ENCODE measurements around the gene GSTM3.
A peak's percentile ranks its signal among the peaks of the same experiment; 100 is the strongest.

The GSTM3 gene

GRCh38 chr1:109740615-109741373 is at the start of gene GSTM3:
Gene GSTM3, minus strand, starts transcription at chr1:109741038. Its CDS starts 751 bp downstream, at chr1:109740287.
- TF ChIP-seq CTCF (IDR thresholded peaks at IDR 0.05; ENCODE audit: low read length) = no peak
- TF ChIP-seq EZH2 (optimal IDR thresholded peaks at IDR 0.05; ENCODE audit: low read depth, low read length) = no peak
- TF ChIP-seq EZH2phosphoT487 (IDR thresholded peaks at IDR 0.05; ENCODE audit: low read length) = no peak
- no peaks in the 10 kb centered on the region for H4K20me1 ChIP-seq (ENCODE audit: insufficient read depth, low read length)
- H3K9me2 ChIP-seq (replicated peaks; ENCODE audit: insufficient read depth, low read length) = no peaks in the 10 kb centered on the region
- H3K4me3 ChIP-seq (ENCODE audit: low read length) = peak within 1 kb of the TSS; percentile 56
- no peaks in the 10 kb centered on the region for H3K4me1 ChIP-seq (ENCODE audit: low read length)
- H3K9me3 ChIP-seq (replicated peaks; ENCODE audit: insufficient read depth, low read length) = no peaks in the 10 kb centered on the region
- H3K36me3 ChIP-seq (replicated peaks; ENCODE audit: insufficient read depth, low read length) = no peaks in the 10 kb centered on the region
- H3F3A ChIP-seq (ENCODE audit: insufficient read depth, low read length) = no peaks in the 10 kb centered on the region
- no peak for DNase-seq
- peak within 1 kb of the TSS; percentile 66 for H3K4me2 ChIP-seq (ENCODE audit: low read depth, low read length)
- H2AFZ ChIP-seq (ENCODE audit: low read length) = peak within 1 kb of the TSS; percentile 90
- no peak within 1 kb of the TSS for H3K27ac ChIP-seq (ENCODE audit: low read length)
- H3K9ac ChIP-seq (ENCODE audit: low read length) = peak within 1 kb of the TSS; percentile 21; the same call in 1 of the 2 replicates
- no peaks in the 10 kb centered on the region for H3K79me2 ChIP-seq (ENCODE audit: low read length)
- H3K27me3 ChIP-seq (replicated peaks; ENCODE audit: insufficient read depth, low read length) = no peaks in the 10 kb centered on the region

- Histone ChIP-seq H2AFZ (ENCODE audit: low read length) (no peak overlapping the region), H3K27ac (ENCODE audit: low read length) (no peak overlapping the region)
These were observed 49.5 kb upstream of the GSTM3 start for GRCh38 chr1:109790329-109790728.

GRCh38 chr1:109789551-109790180 is 48.8 kb upstream of the GSTM3 start:
- no peaks in the 10 kb centered on the region for H3K9me3 ChIP-seq (replicated peaks; ENCODE audit: insufficient read depth, low read length)
- no peak overlapping the region for H3K4me3 ChIP-seq (ENCODE audit: low read length)
- no peaks in the 10 kb centered on the region for H3K9me2 ChIP-seq (replicated peaks; ENCODE audit: insufficient read depth, low read length)
- H3K79me2 ChIP-seq (ENCODE audit: low read length) = no peaks in the 10 kb centered on the region
- DNase-seq = no peak
- no peaks in the 10 kb centered on the region for H3F3A ChIP-seq (ENCODE audit: insufficient read depth, low read length)
- H3K4me2 ChIP-seq (ENCODE audit: low read depth, low read length) = peak overlapping the region; percentile 18; the same call in 1 of the 2 replicates
- no peaks in the 10 kb centered on the region for H3K27me3 ChIP-seq (replicated peaks; ENCODE audit: insufficient read depth, low read length)
- peak overlapping the region; percentile 45; the same call in 1 of the 2 replicates for H2AFZ ChIP-seq (ENCODE audit: low read length)
- TF ChIP-seq EZH2 (optimal IDR thresholded peaks at IDR 0.05; ENCODE audit: low read depth, low read length) (no peak), EZH2phosphoT487 (IDR thresholded peaks at IDR 0.05; ENCODE audit: low read length) (no peak), CTCF (IDR thresholded peaks at IDR 0.05; ENCODE audit: low read length) (no peak)
- no peak overlapping the region for H3K9ac ChIP-seq (ENCODE audit: low read length)
- no peak overlapping the region; the same call in 1 of the 2 replicates for H3K27ac ChIP-seq (ENCODE audit: low read length)
- no peaks in the 10 kb centered on the region for H3K36me3 ChIP-seq (replicated peaks; ENCODE audit: insufficient read depth, low read length)
- H3K4me1 ChIP-seq (ENCODE audit: low read length) = no peaks in the 10 kb centered on the region
- H4K20me1 ChIP-seq (ENCODE audit: insufficient read depth, low read length) = no peaks in the 10 kb centered on the region

More at GRCh38 chr1:109790329-109790728, 49.5 kb upstream of the GSTM3 start:
- no peak overlapping the region for H3K4me3 ChIP-seq (ENCODE audit: low read length)
- no peaks in the 10 kb centered on the region for H3K27me3 ChIP-seq (replicated peaks; ENCODE audit: insufficient read depth, low read length)
- H3K4me1 ChIP-seq (ENCODE audit: low read length) = no peaks in the 10 kb centered on the region
- H3F3A ChIP-seq (ENCODE audit: insufficient read depth, low read length) = no peaks in the 10 kb centered on the region
- no peak overlapping the region for H3K4me2 ChIP-seq (ENCODE audit: low read depth, low read length)
- no peaks in the 10 kb centered on the region for H4K20me1 ChIP-seq (ENCODE audit: insufficient read depth, low read length)
- H3K9ac ChIP-seq (ENCODE audit: low read length) = no peak overlapping the region
- no peaks in the 10 kb centered on the region for H3K9me2 ChIP-seq (replicated peaks; ENCODE audit: insufficient read depth, low read length)
- no peaks in the 10 kb centered on the region for H3K36me3 ChIP-seq (replicated peaks; ENCODE audit: insufficient read depth, low read length)
- H3K9me3 ChIP-seq (replicated peaks; ENCODE audit: insufficient read depth, low read length) = no peaks in the 10 kb centered on the region
- no peaks in the 10 kb centered on the region for H3K79me2 ChIP-seq (ENCODE audit: low read length)
- no peak for TF ChIP-seq CTCF (IDR thresholded peaks at IDR 0.05; ENCODE audit: low read length)
- no peak for TF ChIP-seq EZH2phosphoT487 (IDR thresholded peaks at IDR 0.05; ENCODE audit: low read length)
- TF ChIP-seq EZH2 (optimal IDR thresholded peaks at IDR 0.05; ENCODE audit: low read depth, low read length) = no peak
- no peak for DNase-seq

Measured in MM.1S (cell line).